Ascending aorta (tissue), 2 donors: Measurements from ENCODE around the gene MGMT. TPM values are rescaled to one million over a fixed set of nuclear protein-coding genes. Genes with fewer than 3 reads are reported as not detected.

Source experiments
- DNase-seq, 2 donors: peaks; one replicate each; pipeline ENCODE4 v3.0.0-alpha.2; 2019; ENCODE audit warnings: low spot score in 2 of 2
- H3K27ac ChIP-seq, 2 donors: fragments of 200-600 bp; sonication (generic); one replicate each; pipeline ENCODE4 v1.5.1; 2016 to 2017; ENCODE audit warnings: mild to moderate bottlenecking in 1 of 2
- H3K27me3 ChIP-seq: fragments of 200-600 bp; sonication (generic); one replicate; pipeline ENCODE4 v1.5.1; 2017
- H3K36me3 ChIP-seq, 2 donors: fragments of 200-600 bp; sonication (generic); one replicate each; pipeline ENCODE4 v1.5.1; 2016
- H3K4me1 ChIP-seq, 2 donors: fragments of 200-600 bp; sonication (generic); one replicate each; pipeline ENCODE4 v1.5.1; 2016 to 2017; ENCODE audit warnings: mild to moderate bottlenecking in 1 of 2
- H3K4me3 ChIP-seq, 2 donors: fragments of 200-600 bp; sonication (generic); one replicate each; pipeline ENCODE4 v1.5.1; 2016 to 2017; ENCODE audit warnings: mild to moderate bottlenecking in 1 of 2
- H3K9me3 ChIP-seq, 2 donors: fragments of 200-600 bp; sonication (generic); one replicate each; pipeline ENCODE4 v1.5.1; 2016
- intact Hi-C: fragments of 100-400 bp; cut with DNase I; formaldehyde crosslinking; loops from one replicate; pipeline ENCODE4 v1.15.1; 2023
- total RNA-seq: library from RNA; depleted of rRNA; stranded (reverse); fragments of >200 nt; gene quantifications from one replicate; pipeline ENCODE4 v1.1.0, GENCODE V29; 2016
- TF ChIP-seq, protein P1 (sequence below), 3 experiments: fragments of 200-600 bp in 2 of 3; fragments of 450-650 bp in 1 of 3; sonication (generic) in 2 of 3; IDR thresholded peaks; one replicate each; pipeline ENCODE4 v1.5.1; 2016 to 2019; ENCODE audit warnings: antibody characterized with exemption in 3 of 3, mild to moderate bottlenecking in 1 of 3, moderate library complexity in 1 of 3

MGMT gene
- total RNA-seq, 1 donor from 2014 or later = 7.0 TPM

DNA sequence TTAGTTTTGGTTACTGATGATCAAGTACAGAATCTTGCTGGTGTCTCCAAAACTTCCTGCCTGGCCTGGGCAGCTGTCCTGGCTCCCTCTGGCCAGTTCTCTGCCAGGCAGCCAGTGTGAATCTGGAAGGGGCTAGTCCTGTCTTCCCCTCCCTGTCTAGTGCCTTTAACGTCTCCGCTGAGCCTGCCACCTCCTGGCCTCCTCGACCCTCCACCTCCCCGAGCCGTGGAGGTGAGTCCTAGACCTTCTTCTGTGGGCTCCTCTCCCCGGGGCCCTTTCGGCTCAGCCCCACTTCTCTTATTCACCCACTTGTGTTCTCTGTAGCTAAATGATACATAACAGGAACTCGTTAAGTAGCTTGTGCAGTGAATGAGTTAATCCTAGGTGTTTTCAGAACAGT is 218.2 kb downstream of the MGMT start:
- H3K4me3 ChIP-seq = no peak overlapping the region
- TF ChIP-seq, protein P1, sequence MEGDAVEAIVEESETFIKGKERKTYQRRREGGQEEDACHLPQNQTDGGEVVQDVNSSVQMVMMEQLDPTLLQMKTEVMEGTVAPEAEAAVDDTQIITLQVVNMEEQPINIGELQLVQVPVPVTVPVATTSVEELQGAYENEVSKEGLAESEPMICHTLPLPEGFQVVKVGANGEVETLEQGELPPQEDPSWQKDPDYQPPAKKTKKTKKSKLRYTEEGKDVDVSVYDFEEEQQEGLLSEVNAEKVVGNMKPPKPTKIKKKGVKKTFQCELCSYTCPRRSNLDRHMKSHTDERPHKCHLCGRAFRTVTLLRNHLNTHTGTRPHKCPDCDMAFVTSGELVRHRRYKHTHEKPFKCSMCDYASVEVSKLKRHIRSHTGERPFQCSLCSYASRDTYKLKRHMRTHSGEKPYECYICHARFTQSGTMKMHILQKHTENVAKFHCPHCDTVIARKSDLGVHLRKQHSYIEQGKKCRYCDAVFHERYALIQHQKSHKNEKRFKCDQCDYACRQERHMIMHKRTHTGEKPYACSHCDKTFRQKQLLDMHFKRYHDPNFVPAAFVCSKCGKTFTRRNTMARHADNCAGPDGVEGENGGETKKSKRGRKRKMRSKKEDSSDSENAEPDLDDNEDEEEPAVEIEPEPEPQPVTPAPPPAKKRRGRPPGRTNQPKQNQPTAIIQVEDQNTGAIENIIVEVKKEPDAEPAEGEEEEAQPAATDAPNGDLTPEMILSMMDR (IDR thresholded peaks at IDR 0.05) = no peak
- H3K36me3 ChIP-seq = no peaks in the 10 kb centered on the region
- H3K27ac ChIP-seq = no peak overlapping the region
- H3K4me1 ChIP-seq = no peaks in the 10 kb centered on the region
- no peak for DNase-seq
- H3K9me3 ChIP-seq = no peaks in the 10 kb centered on the region
- H3K27me3 ChIP-seq = no peaks in the 10 kb centered on the region
- intact Hi-C loops = no loop called here

GRCh38 chr10:129689671-129690071 is 222.6 kb downstream of the MGMT start:
- Histone ChIP-seq H3K27me3 (no peaks in the 10 kb centered on the region), H3K4me1 (peaks cover 5 to 22% of the 10 kb centered on the region in 2 donors), H3K27ac (peak overlapping the region; percentile 34 to 46), H3K4me3 (no peak overlapping the region), H3K36me3 (no peaks in the 10 kb centered on the region), H3K9me3 (no peaks in the 10 kb centered on the region)
- TF ChIP-seq, protein P1 (IDR thresholded peaks at IDR 0.05) = no peak
- no peak for DNase-seq
- intact Hi-C loops = no loop called here

DNA sequence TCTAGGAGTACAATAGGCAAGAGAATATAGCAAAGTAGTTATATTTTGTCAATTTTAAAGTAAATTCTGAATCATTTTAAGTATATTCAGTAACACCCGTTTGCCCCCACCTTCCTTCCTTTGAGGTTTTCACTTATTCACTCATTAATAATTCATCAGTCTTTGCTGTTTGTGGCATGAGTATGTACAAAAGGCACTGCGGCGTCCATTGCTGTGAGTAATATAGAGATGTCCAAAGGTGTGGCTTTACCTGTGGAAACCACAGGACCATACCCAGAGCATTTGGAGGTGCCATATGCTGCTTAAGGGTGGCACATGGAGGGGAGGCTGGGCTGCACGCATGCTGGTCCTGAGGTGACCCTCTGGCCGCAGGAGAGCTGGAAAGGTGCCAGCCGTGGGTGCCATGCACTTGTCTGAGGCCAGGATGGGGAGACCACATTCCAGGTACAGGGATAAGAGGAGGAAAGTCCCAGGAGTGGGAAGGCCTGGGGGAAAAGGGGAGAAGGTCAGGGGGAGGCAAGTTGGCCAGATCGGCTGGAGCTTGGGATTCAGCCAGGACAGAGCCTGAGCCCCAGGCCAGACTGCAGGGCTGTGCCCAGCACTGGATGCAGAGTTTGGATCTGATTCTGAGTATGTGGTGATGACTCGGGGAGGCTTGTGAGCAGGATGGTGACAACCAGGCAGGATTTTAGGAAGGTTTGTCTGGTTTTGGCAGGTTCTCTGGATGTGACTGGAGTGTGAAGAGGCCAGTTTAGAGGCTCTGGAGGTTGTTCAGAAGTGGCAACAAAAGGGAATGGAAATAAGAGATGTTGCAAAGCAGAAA is 223.4 kb downstream of the MGMT start:
- no peaks in the 10 kb centered on the region for H3K27me3 ChIP-seq
- TF ChIP-seq, protein P1 (IDR thresholded peaks at IDR 0.05) = no peak
- DNase-seq = no peak
- H3K36me3 ChIP-seq = no peaks in the 10 kb centered on the region
- intact Hi-C loops = no loop called here
- peak overlapping the region; percentile 34 to 46 for H3K27ac ChIP-seq
- H3K4me3 ChIP-seq = no peak overlapping the region
- peaks cover 5 to 22% of the 10 kb centered on the region in 2 donors for H3K4me1 ChIP-seq
- H3K9me3 ChIP-seq = no peaks in the 10 kb centered on the region

GRCh38 chr10:129692695-129693094 is 225.7 kb downstream of the MGMT start:
- TF ChIP-seq, protein P1 (IDR thresholded peaks at IDR 0.05) = no peak
- Histone ChIP-seq H3K36me3 (no peaks in the 10 kb centered on the region), H3K4me1 (peaks cover 5 to 22% of the 10 kb centered on the region in 2 donors), H3K27ac (no peak overlapping the region), H3K9me3 (no peaks in the 10 kb centered on the region), H3K27me3 (no peaks in the 10 kb centered on the region), H3K4me3 (no peak overlapping the region)
- intact Hi-C loops = no loop called here
- no peak for DNase-seq

- no peaks in the 10 kb centered on the region for H3K36me3 ChIP-seq
- peaks cover 5 to 22% of the 10 kb centered on the region in 2 donors for H3K4me1 ChIP-seq
- TF ChIP-seq, protein P1 (IDR thresholded peaks at IDR 0.05) = no peak
- no peak overlapping the region for H3K27ac ChIP-seq
- intact Hi-C loops = no loop called here
- no peaks in the 10 kb centered on the region for H3K27me3 ChIP-seq
- DNase-seq = no peak
- no peaks in the 10 kb centered on the region for H3K9me3 ChIP-seq
- no peak overlapping the region for H3K4me3 ChIP-seq
These were observed 226.3 kb downstream of the MGMT start for GRCh38 chr10:129693382-129693781.
